Left ventricle myocardium inferior (tissue), 1 donor: ENCODE data around the gene PLTP. TPM values are rescaled to one million over a fixed set of nuclear protein-coding genes. Genes with fewer than 3 reads are reported as not detected.

ENCODE experiments used
- DNase-seq: peaks from one replicate; pipeline ENCODE4 v3.0.0-alpha.2; 2020
- H3K27ac ChIP-seq: fragments of 200-600 bp; replicated peaks from 2 replicates; pipeline ENCODE4 v1.8.0; 2021
- H3K27me3 ChIP-seq: fragments of 200-600 bp; 2 replicates; pipeline ENCODE4 v1.8.0; 2021; ENCODE audit warnings: low read depth
- H3K36me3 ChIP-seq: fragments of 200-600 bp; 2 replicates; pipeline ENCODE4 v1.8.0; 2021
- H3K4me1 ChIP-seq: fragments of 200-600 bp; 2 replicates; pipeline ENCODE4 v1.8.0; 2021
- H3K4me3 ChIP-seq: fragments of 200-600 bp; 2 replicates; pipeline ENCODE4 v1.8.0; 2021; ENCODE audit warnings: mild to moderate bottlenecking, moderate library complexity
- H3K9me3 ChIP-seq: fragments of 200-600 bp; replicated peaks from 2 replicates; pipeline ENCODE4 v1.8.0; 2021
- CTCF ChIP-seq: fragments of 200-600 bp; IDR thresholded peaks from 2 replicates; pipeline ENCODE4 v1.8.0; 2021; ENCODE audit warnings: antibody characterized with exemption, mild to moderate bottlenecking, borderline replicate concordance
- intact Hi-C: fragments of 100-400 bp; cut with micrococcal nuclease; formaldehyde crosslinking; loops from one replicate; pipeline ENCODE4 v1.11.0; 2022
- total RNA-seq: library from RNA; stranded (reverse); fragmentation: NEBNext Ultra II Directional; extraction: Animal tissue kit (Norgen Biotek cat#: 25700); gene quantifications from one replicate; pipeline ENCODE4 v1.2.1, GENCODE V29; 2021
- donor health status: DM: no; HTN: yes; CAD: no; lungs with severe emphysema.

Gene PLTP
- total RNA-seq, 1 donor from 2014 or later, result 84.1 TPM

GRCh38 chr20:45912344-45912682 lies 358 bp upstream of the PLTP start:
- peaks cover 34% of the 10 kb centered on the region for H3K4me1 ChIP-seq
- peak overlapping the region; percentile 74 for H3K4me3 ChIP-seq
- peaks cover 17% of the 10 kb centered on the region for H3K27me3 ChIP-seq
- H3K27ac ChIP-seq, result peak overlapping the region; percentile 88
- peaks cover 4% of the 10 kb centered on the region for H3K36me3 ChIP-seq
- H3K9me3 ChIP-seq, result no peaks in the 10 kb centered on the region
- no peak for DNase-seq
- intact Hi-C loops, result no loop called here
- TF ChIP-seq CTCF, result no peak

- H3K27ac ChIP-seq, result peak overlapping the region; percentile 88
- intact Hi-C loops, result no loop called here
Measured at GRCh38 chr20:45910670-45911485, 1.1 kb downstream of the PLTP start.

GRCh38 chr20:45909817-45910669 lies 1.9 kb downstream of the PLTP start:
- Histone ChIP-seq H3K4me1 (peaks cover 31% of the 10 kb centered on the region), H3K9me3 (no peaks in the 10 kb centered on the region), H3K27me3 (peaks cover 17% of the 10 kb centered on the region), H3K36me3 (peaks cover 10% of the 10 kb centered on the region), H3K4me3 (peak overlapping the region; percentile 74), H3K27ac (peak overlapping the region; percentile 88)
- intact Hi-C loops, result no loop called here
- no peak for DNase-seq
- TF ChIP-seq CTCF, result no peak

More at GRCh38 chr20:45910670-45911485, 1.1 kb downstream of the PLTP start:
- Histone ChIP-seq H3K9me3 (no peaks in the 10 kb centered on the region), H3K27me3 (peaks cover 17% of the 10 kb centered on the region), H3K4me3 (peak overlapping the region; percentile 74), H3K4me1 (peaks cover 31% of the 10 kb centered on the region), H3K36me3 (peaks cover 8% of the 10 kb centered on the region)
- no peak for TF ChIP-seq CTCF
- peak; percentile 97 for DNase-seq

- H3K36me3 ChIP-seq, result peaks cover 16% of the 10 kb centered on the region
- H3K27ac ChIP-seq, result peak overlapping the region; percentile 88
Measured at GRCh38 chr20:45909336-45909808, 2.6 kb downstream of the PLTP start.

More at GRCh38 chr20:45909336-45909808, 2.6 kb downstream of the PLTP start:
- peak overlapping the region; percentile 74 for H3K4me3 ChIP-seq
- peaks cover 31% of the 10 kb centered on the region for H3K4me1 ChIP-seq
- intact Hi-C loops, result no loop called here
- H3K9me3 ChIP-seq, result no peaks in the 10 kb centered on the region
- H3K27me3 ChIP-seq, result peaks cover 17% of the 10 kb centered on the region
- no peak for DNase-seq
- no peak for TF ChIP-seq CTCF
